Esophagus (tissue), 2 donors: ENCODE data around the gene CPHXL. TPM values are rescaled to one million over a fixed set of nuclear protein-coding genes. Genes with fewer than 3 reads are reported as not detected.
A peak's percentile ranks its signal among the peaks of the same experiment; 100 is the strongest.

Source experiments
- H3K27ac ChIP-seq, 2 donors: one replicate each; pipeline ENCODE4 v1.5.1; 2013; ENCODE audit warnings: low read depth in 2 of 2, mild to moderate bottlenecking in 2 of 2, inconsistent platforms in 1 of 2, low read length in 1 of 2, moderate library complexity in 1 of 2
- H3K27me3 ChIP-seq, 2 donors: one replicate each; pipeline ENCODE4 v1.6.1; 2013; ENCODE audit warnings: low read length in 2 of 2, control low read depth in 1 of 2, mild to moderate bottlenecking in 1 of 2; ENCODE audit not compliant: insufficient read depth in 2 of 2, control insufficient read depth in 1 of 2
- H3K36me3 ChIP-seq, 2 donors: one replicate each; pipeline ENCODE4 v1.6.1; 2013; ENCODE audit warnings: low read length in 1 of 2; ENCODE audit not compliant: control insufficient read depth in 2 of 2, insufficient read depth in 2 of 2
- H3K4me1 ChIP-seq, 2 donors: one replicate each; pipeline ENCODE4 v1.6.1; 2013; ENCODE audit warnings: low read length in 1 of 2; ENCODE audit not compliant: control insufficient read depth in 2 of 2, insufficient read depth in 2 of 2
- H3K4me3 ChIP-seq, 2 donors: one replicate each; pipeline ENCODE4 v1.5.1; 2013; ENCODE audit warnings: low read length in 2 of 2, mild to moderate bottlenecking in 2 of 2, low read depth in 1 of 2, moderate library complexity in 1 of 2
- H3K9me3 ChIP-seq, 2 donors: one replicate each; pipeline ENCODE4 v1.6.1; 2013; ENCODE audit warnings: mild to moderate bottlenecking in 2 of 2, low read depth in 1 of 2, low read length in 1 of 2, moderate library complexity in 1 of 2; ENCODE audit not compliant: control insufficient read depth in 2 of 2, insufficient read depth in 1 of 2
- WGBS, 2 donors: extraction: QIAGEN DNeasy Blood & Tissue Kit; methylation state at CpG; one replicate each; pipeline ENCODE4 v1.1.7; 2013; 5-methylcytosine and 5-hydroxymethylcytosine counted together
- polyA plus RNA-seq, 2 donors: library from polyadenylated mRNA; stranded (reverse); fragments of 200-250 nt; gene quantifications; one replicate each; pipeline ENCODE4 v1.2.3, GENCODE V29; 2013
- donor health status: healthy with polysubstance abuse.
- donor health status: Bipolar disorder and iron deficiency.

CPHXL gene
- polyA plus RNA-seq, 2 donors = not detected

GRCh38 chr16:75750528-75750927 is 24.2 kb upstream of the CPHXL start:
- Histone ChIP-seq H3K36me3 (peaks cover 0 to 2% of the 10 kb centered on the region in 2 donors), H3K4me1 (peaks cover 0 to 4% of the 10 kb centered on the region in 2 donors), H3K27ac (no peak overlapping the region), H3K4me3 (no peak overlapping the region), H3K27me3 (no peaks in the 10 kb centered on the region), H3K9me3 (no peaks in the 10 kb centered on the region)
- 65 to 76% methylated on average over 3 of the region's 3 CpGs for WGBS, 2 donors

- Histone ChIP-seq H3K4me3 (no peak overlapping the region), H3K27me3 (no peaks in the 10 kb centered on the region), H3K36me3 (no peaks in the 10 kb centered on the region), H3K27ac (no peak overlapping the region), H3K9me3 (no peaks in the 10 kb centered on the region), H3K4me1 (no peaks in the 10 kb centered on the region)
- WGBS, 2 donors = 72 to 84% methylated on average over 3 of the region's 3 CpGs
These were observed 20.1 kb upstream of the CPHXL start for GRCh38 chr16:75746359-75746758.

DNA sequence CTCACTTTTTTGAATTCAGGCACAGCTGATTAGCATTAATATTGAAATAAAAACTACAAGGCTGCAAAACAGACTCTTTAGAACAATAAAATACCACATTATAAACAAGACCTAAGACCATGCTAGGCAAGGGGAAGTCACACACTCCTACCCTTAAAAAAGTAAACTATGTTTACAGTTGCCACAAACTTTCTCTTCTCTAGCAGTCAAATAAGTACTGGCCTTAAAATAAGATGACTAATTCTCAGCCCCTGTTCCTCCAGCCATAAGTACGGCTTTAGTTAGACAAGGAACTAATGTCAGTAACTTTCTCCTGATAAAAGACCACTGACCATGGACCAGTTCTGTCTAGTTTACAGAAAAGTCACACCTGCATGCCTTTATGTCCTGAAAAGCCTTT is 19.5 kb upstream of the CPHXL start:
- H3K4me3 ChIP-seq = no peak overlapping the region
- no peaks in the 10 kb centered on the region for H3K27me3 ChIP-seq
- 59 to 73% methylated on average over 1 of the region's 1 CpG for WGBS, 2 donors
- H3K9me3 ChIP-seq = no peaks in the 10 kb centered on the region
- no peaks in the 10 kb centered on the region for H3K36me3 ChIP-seq
- no peaks in the 10 kb centered on the region for H3K4me1 ChIP-seq
- no peak overlapping the region for H3K27ac ChIP-seq

DNA sequence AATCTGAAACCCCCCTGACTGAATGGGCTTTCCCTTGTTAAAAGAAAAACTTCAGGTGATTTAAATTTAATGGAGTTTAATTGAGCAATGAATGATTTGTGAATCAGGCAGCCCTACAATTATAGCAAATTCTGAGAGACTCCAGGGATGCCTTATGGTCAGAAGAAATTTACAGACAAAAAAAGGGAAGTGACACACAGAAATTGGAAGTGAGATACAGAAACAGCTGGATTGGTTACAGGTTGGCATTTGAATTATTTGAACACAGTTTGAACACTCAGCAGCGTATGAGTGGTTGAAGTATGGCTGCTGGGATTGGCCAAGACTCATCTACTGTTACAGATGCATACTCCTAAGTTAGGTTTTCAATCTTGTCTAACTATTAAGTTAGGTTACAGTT is 19.0 kb upstream of the CPHXL start:
- H3K36me3 ChIP-seq = no peaks in the 10 kb centered on the region
- no peak overlapping the region for H3K4me3 ChIP-seq
- no peak overlapping the region for H3K27ac ChIP-seq
- no peaks in the 10 kb centered on the region for H3K27me3 ChIP-seq
- H3K9me3 ChIP-seq = peaks cover 0 to 5% of the 10 kb centered on the region in 2 donors
- no peaks in the 10 kb centered on the region for H3K4me1 ChIP-seq
- WGBS, 2 donors = 63 to 73% methylated on average over 1 of the region's 1 CpG

- WGBS, 2 donors = 31% methylated on average over 1 of the region's 1 CpG
- H3K9me3 ChIP-seq = peaks cover 0 to 8% of the 10 kb centered on the region in 2 donors
- H3K4me1 ChIP-seq = no peaks in the 10 kb centered on the region
- no peak overlapping the region for H3K27ac ChIP-seq
- no peaks in the 10 kb centered on the region for H3K36me3 ChIP-seq
- H3K4me3 ChIP-seq = no peak overlapping the region
- no peaks in the 10 kb centered on the region for H3K27me3 ChIP-seq
These were observed 16.2 kb upstream of the CPHXL start for GRCh38 chr16:75742424-75743047.

DNA sequence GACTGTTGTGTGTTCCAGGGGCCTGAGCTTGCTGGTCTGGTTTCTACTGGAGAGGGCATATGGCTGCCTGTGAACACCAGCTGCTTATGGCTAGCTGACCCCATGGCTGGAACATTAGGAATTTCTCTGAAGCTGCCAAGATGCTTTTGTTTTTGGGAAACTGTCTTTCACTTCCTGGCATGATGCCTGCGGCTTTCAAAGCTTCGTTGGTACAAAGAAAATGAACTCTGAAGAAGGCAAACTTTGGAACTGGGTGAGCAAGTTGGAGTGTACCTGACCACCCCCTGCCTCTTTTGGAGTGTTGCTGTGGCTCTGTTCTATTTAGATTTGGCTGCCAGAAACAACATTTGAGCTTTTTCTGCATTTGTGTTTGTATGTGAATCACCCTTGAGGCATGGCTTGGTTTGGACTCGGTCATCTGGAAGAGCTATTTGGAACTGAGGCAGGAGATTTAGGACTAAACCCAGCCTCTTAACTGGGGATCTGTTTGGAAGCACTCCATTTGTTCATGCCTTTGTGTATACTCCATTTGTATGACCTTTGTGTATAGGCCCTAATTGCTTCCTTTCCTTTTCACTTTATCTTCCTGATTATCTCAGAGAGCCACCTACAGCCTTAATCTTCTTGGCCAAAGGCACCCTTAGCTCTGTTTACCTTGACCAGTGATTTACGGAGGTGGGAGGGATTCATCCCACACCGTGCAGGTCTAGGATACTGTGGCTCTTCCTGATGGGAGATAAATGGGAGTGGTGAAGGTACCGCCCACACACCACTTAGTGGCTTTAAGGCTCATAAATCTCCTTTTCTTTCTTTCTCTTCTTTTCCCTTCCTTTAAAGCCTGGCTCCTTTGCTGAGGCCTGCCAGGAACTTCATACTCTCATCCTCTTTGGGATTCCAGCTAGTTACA is 7.3 kb upstream of the CPHXL start:
- WGBS, 2 donors = 23 to 36% methylated on average over 6 of the region's 6 CpGs
- Histone ChIP-seq H3K9me3 (no peaks in the 10 kb centered on the region), H3K27ac (peak overlapping the region in 1 of 2 donors; percentile 21), H3K4me1 (peaks cover 0 to 2% of the 10 kb centered on the region in 2 donors), H3K27me3 (no peaks in the 10 kb centered on the region), H3K36me3 (no peaks in the 10 kb centered on the region), H3K4me3 (no peak overlapping the region)

DNA sequence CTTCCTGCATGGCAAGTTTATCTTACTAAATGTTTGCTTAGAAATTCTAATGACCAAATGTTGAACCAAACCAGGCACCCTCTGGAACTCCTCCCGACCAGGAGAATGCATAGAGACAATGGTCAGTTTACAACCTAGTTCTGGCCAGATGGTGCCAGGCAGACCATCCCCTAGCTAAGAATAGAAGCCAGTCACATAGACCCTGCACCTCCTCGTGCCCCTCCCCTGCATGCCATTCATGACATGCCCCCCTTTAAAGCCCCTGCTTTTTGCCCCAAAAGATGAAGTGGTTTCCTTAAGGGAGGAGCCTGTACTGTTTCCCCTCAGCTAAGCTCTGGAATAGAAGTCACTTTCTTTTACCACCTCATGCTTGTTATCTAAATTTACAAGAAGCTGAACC is 6.6 kb upstream of the CPHXL start:
- 29 to 32% methylated on average over 2 of the region's 2 CpGs for whole genome bisulfite sequencing, 2 donors
- peak overlapping the region; percentile 8 to 42 for H3K27ac ChIP-seq
- H3K36me3 ChIP-seq = no peaks in the 10 kb centered on the region

DNA sequence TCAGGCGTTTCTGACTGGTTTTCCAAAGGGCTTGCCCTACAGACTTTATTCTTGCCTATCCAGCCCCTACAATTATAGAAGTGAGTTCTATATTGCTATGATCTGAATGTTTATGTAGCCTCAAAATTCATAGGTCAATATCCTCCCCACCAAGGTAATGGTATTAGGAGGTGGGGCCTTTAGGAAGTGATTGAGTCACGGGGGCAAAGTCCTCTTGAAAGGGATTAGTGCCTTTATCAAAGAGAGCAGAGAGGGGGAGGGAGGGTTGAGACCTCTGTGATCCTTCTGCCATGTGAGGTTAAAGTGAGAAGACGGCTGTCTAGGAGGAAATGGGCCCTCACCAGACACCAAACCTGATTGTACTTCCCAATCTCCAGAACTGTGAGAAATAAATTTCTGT is 931 bp upstream of the CPHXL start:
- H3K4me3 ChIP-seq = no peak overlapping the region
- no peaks in the 10 kb centered on the region for H3K27me3 ChIP-seq
- H3K9me3 ChIP-seq = no peaks in the 10 kb centered on the region
- 41 to 45% methylated on average over 3 of the region's 3 CpGs for WGBS, 2 donors
- no peaks in the 10 kb centered on the region for H3K4me1 ChIP-seq
- H3K36me3 ChIP-seq = no peaks in the 10 kb centered on the region
- no peak overlapping the region for H3K27ac ChIP-seq

More for the DNA sequence above, 6.6 kb upstream of the CPHXL start:
- H3K4me1 ChIP-seq = peaks cover 0 to 2% of the 10 kb centered on the region in 2 donors
- H3K4me3 ChIP-seq = no peak overlapping the region
- H3K27me3 ChIP-seq = no peaks in the 10 kb centered on the region
- H3K9me3 ChIP-seq = no peaks in the 10 kb centered on the region

- no peak overlapping the region for H3K27ac ChIP-seq
- no peaks in the 10 kb centered on the region for H3K4me1 ChIP-seq
- H3K27me3 ChIP-seq = no peaks in the 10 kb centered on the region
- 91 to 94% methylated on average over 4 of the region's 4 CpGs for WGBS, 2 donors
- H3K36me3 ChIP-seq = no peaks in the 10 kb centered on the region
- no peaks in the 10 kb centered on the region for H3K9me3 ChIP-seq
- H3K4me3 ChIP-seq = no peak overlapping the region
These were observed 7.8 kb downstream of the CPHXL start for GRCh38 chr16:75718452-75718851.
